ENCODE measurements around the gene OPN1MW.
"Not testable (repeated sequence)": the region's sequence is repeated elsewhere in the genome, so short reads cannot be mapped to it uniquely, and the experiment has no call there.

The OPN1MW gene

GRCh38 chrX:154182296-154182695 lies at the start of gene OPN1MW:
Gene OPN1MW (plus strand): TSS chrX:154182596. CDS start chrX:154182678, 82 bp downstream.
- not testable (repeated sequence) for DNase-seq (ENCODE audit: low spot score)

DNA sequence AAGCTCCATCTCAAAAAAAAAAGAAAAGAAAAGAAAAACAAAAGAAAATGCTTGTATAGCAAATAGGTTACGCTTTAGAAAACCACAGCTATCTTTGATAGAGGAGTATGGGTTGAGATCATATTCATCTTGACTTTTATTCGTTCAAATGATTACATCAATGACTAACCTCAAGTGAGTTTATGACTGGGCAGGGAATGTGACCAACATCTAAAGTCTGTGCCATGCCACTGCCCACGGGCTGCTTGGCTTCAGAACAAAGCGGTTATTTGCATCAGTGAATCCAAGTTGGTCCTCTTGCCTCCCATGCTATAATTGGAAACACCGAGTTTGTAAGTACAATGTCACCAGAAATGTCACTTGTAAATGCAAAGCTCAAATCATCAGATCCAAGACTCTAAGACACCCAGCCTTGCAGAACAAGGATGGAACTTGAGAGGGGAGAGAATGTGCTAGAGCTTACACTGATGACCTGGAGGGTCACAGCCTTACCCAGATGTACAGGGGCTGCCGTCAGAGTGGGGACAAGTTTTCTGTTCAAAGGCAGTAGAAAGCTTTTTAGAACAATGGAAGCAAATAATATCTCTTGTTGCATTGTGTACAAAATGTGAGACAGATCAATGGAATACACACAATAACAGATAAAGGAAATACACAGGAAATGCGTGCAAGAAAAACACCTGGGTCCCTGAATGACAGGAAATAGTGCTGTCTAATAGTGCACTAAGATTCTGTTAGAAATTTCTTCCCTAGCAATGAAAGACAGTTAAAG lies 46.8 kb upstream of the OPN1MW start:
- DNase-seq (ENCODE audit: low spot score) = no peak

DNA sequence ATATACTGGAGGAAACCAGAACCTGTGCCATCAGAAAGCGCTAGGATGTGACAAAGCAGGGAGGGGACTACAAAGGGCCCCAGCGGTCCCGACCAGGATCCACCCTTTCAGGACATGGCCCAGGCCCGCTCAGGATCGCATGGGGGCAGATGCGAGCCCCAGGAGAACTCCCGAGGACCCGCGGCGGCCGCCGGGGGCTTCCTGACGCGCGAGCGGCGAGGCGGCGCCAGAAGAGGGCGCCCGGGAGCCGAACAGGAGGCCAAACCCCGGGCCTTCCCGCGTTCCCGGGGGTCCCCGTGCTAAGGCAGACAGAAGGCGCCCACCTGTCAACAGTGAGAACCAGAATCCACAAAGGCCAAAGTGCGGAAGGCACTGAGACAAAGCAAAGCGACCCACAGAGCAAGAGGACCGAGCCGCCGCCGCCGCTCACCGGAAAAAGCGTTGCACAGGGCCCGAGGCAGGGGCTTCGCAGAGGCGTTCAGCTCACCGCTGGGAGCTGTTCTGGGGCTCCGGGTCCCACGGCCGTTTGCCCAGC lies 45.7 kb upstream of the OPN1MW start:
- peak; percentile 28 for DNase-seq (ENCODE audit: low spot score)

GRCh38 chrX:154138857-154139256 lies 43.5 kb upstream of the OPN1MW start:
- no peak for DNase-seq (ENCODE audit: low spot score)

- no peak for DNase-seq (ENCODE audit: low spot score)
These were observed 42.2 kb upstream of the OPN1MW start for GRCh38 chrX:154140206-154140605.

GRCh38 chrX:154140742-154141141 lies 41.7 kb upstream of the OPN1MW start:
- DNase-seq (ENCODE audit: low spot score) = no peak

DNA sequence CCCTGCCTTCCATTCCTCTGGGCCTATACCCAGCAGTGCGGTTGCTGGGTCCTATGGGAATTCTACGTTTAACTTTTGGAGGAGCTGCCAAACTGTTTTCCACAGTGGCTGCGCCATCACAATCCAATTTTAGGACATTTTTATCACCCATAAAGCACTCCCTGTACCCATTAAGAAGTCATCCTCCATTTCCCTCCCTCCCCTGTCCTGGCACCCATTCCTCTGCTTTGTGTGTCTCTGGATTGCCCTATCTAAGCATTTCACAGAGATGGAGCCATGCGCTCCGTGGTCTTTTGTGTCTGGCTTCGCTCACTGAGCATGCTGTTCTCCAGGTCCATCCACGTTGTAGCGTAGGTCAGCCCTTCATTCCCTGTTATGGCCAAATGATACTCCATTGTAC lies 40.0 kb upstream of the OPN1MW start:
- no peak for DNase-seq (ENCODE audit: low spot score)

- no peak for DNase-seq (ENCODE audit: low spot score)
These were observed 39.2 kb upstream of the OPN1MW start for GRCh38 chrX:154142950-154143745.

GRCh38 chrX:154144010-154144409 lies 38.4 kb upstream of the OPN1MW start, which contains the start of gene OPN1LW:
Gene OPN1LW (plus strand): TSS chrX:154144243. CDS start chrX:154144284, 41 bp downstream.
- not testable (repeated sequence) for DNase-seq (ENCODE audit: low spot score)

DNA sequence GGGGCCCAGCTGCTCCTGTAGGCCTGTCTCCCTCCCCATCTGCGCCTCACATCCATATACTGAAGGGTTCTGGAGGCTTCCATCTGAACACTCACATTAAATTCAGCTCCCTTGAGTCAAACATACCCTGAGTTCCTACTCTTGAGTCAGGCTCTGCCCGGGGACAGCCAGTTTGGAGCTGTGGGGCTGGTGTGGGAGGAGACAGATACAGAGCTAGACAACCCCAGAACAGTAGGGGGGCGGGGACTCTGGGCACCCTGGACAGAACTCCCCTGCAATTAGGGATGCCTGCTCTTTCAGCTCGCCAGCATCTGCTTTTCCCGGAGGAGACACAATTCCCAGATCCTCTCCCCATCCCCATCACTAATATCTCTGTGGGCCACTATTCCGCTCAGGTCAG lies 31.4 kb upstream of the OPN1MW start:
- DNase-seq (ENCODE audit: low spot score) = not testable (repeated sequence)

GRCh38 chrX:154156221-154156620 lies 26.2 kb upstream of the OPN1MW start:
- DNase-seq (ENCODE audit: low spot score) = not testable (repeated sequence)

GRCh38 chrX:154157207-154157606 lies 25.2 kb upstream of the OPN1MW start:
- DNase-seq (ENCODE audit: low spot score) = not testable (repeated sequence)

DNA sequence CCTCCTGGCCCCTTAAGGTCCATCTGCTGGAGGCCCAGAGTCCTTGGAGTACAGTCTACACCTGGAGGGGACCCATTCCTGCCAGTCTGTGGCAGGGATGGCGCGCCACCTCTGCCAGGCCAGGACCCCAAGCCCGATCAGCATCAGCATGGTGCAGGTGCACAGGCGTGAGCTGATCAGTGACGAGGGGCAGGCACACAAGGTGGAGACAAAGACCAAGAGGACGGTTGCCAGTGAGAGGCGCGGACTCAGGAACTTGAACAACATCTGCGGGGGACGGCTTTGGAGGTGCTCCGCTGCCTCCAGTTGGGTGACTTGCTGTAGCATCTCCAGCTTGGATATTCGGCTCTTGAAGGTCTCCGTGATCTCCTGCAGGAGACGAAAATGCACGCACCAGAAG lies 23.1 kb upstream of the OPN1MW start:
- DNase-seq (ENCODE audit: low spot score) = not testable (repeated sequence)

DNA sequence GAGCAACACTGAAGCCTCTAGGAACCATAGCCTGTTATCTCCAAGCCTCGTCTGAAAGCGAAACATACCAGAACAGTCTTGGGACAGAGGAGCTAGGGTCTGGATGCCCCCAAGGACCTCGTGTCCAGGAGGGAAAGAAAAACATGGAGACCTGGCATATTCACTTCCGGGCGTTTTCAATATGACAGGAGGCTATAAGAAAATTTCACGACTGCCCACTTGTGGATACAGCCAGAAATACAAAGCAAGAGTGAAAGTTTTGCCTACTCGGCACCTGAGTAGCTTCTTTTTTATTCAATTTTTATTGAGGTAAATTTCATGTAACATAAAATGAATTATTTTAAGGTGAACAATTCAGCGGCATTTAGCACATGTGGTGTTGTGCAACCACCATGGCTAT lies 17.5 kb upstream of the OPN1MW start:
- DNase-seq (ENCODE audit: low spot score) = not testable (repeated sequence)

- DNase-seq (ENCODE audit: low spot score) = not testable (repeated sequence)
These were observed 14.0 kb upstream of the OPN1MW start for GRCh38 chrX:154168384-154168783.

GRCh38 chrX:154172535-154172943 lies 9.9 kb upstream of the OPN1MW start:
- not testable (repeated sequence) for DNase-seq (ENCODE audit: low spot score)

DNA sequence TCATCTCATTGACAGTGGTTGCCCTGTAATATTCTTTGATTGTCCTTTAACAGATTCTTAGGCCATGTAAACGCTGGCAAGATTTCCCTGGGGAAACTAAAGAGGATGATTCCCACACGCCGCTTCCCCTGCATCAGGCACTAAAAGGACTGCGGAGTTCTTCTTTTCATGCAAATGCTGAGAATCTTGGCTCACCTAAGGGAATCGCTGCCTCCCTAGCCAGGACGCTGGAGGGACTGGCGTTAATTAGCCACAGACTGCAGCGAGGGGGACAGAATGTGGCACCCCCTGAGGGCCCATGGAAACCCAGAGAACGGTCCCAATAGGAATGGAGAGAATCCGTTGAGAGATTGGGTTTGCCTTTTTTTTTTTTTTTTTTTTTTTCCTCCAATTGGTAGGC lies 8.0 kb upstream of the OPN1MW start:
- DNase-seq (ENCODE audit: low spot score) = not testable (repeated sequence)

GRCh38 chrX:154183794-154184193 lies 1.4 kb downstream of the OPN1MW start:
- not testable (repeated sequence) for DNase-seq (ENCODE audit: low spot score)

DNA sequence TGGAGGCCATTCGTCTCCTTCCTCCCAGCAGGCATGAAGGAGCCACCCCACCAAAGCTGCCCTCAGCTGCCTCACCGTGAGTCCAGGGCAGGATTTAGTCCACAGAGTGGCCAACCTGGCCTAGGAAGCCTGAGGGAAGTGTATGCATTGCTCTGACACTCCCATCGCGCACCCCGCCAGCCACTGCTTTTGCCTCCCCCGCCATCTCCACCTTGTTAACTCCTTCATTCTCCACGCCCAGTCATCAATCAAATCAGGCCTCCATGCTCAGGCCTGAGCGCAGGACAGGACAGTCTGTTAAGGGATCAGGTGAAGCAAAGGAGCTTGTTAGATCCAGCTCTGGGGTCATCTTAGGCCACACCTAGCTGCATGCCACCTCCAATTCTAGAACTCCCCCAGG lies 10.4 kb downstream of the OPN1MW start:
- DNase-seq (ENCODE audit: low spot score) = not testable (repeated sequence)

GRCh38 chrX:154194316-154194715 lies 11.9 kb downstream of the OPN1MW start:
- DNase-seq (ENCODE audit: low spot score) = not testable (repeated sequence)

DNA sequence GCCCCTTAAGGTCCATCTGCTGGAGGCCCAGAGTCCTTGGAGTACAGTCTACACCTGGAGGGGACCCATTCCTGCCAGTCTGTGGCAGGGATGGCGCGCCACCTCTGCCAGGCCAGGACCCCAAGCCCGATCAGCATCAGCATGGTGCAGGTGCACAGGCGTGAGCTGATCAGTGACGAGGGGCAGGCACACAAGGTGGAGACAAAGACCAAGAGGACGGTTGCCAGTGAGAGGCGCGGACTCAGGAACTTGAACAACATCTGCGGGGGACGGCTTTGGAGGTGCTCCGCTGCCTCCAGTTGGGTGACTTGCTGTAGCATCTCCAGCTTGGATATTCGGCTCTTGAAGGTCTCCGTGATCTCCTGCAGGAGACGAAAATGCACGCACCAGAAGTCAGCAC lies 14.1 kb downstream of the OPN1MW start:
- not testable (repeated sequence) for DNase-seq (ENCODE audit: low spot score)

- not testable (repeated sequence) for DNase-seq (ENCODE audit: low spot score)
These were observed 27.4 kb downstream of the OPN1MW start for GRCh38 chrX:154209670-154210418.
